Activated CD8-positive, alpha-beta memory T cell treated with anti-CD3 and anti-CD28 coated beads, Interleukin-2, amount 50 U/mL, for 24 hours (primary cell): ENCODE results near the gene SYT8.

Experiments
- DNase-seq: peaks from one replicate; pipeline ENCODE4 v3.0.0-alpha.2; 2020; ENCODE audit errors: extremely low read depth

The SYT8 gene

DNA sequence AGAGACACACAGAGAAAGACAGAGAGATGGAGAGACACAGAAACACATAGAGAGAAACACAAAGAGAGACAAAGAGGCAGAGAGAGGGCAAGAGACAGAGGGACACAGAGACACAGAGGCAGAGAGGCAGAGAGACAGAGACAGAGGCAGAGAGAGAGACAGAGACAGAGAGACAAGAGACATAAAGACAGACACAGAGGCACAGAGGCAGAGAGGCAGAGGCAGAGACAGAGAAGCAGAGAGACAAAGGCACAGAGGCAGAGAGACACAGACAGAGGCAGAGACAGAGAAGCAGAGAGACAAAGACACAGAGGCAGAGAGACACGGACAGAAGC, 10.3 kb downstream of the SYT8 start:
- DNase-seq, result no peak

DNA sequence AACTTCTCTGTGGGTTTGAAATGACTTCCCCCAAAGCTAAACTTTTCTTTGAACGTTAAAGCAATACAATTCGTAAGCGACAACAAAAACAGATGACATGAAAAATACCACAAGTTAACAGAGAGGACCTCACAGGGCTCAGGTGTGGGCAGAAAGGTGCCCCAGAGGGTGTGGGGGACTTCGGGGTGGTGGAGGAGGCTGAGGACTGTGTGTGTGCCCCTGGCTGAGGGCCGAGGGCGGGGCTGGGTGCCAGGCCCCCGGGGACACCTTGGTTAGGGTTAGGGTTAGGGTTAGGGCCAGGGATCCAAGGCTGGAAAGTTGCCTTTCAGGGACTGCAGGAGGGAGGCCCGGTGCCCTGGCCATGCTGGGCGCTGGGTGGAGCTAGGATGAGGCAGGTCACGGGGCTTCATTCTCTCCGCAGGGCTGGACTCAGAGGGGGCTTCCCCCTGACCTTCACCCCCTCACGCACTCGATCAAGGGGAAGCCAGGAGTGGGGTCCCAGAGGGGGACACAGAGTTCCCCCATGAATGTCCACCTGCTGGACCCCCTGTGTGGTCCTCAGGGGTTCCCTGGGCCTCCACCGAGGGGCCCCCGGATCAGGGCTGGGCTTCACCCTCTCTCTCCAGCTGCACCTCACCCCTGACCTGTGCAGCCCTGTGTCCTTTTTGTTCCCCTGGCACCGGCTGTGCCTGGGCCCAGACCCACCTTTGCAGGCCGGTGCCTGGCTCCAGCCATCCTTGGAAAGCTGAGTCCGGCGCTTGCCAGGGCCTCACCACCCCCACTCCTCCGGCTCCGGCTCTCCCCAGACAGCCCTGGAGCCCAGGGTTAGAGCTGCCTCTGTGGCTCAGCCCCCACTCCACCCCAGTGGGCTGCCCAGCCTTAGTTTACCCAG, 11.0 kb downstream of the SYT8 start:
- DNase-seq, result no peak

DNA sequence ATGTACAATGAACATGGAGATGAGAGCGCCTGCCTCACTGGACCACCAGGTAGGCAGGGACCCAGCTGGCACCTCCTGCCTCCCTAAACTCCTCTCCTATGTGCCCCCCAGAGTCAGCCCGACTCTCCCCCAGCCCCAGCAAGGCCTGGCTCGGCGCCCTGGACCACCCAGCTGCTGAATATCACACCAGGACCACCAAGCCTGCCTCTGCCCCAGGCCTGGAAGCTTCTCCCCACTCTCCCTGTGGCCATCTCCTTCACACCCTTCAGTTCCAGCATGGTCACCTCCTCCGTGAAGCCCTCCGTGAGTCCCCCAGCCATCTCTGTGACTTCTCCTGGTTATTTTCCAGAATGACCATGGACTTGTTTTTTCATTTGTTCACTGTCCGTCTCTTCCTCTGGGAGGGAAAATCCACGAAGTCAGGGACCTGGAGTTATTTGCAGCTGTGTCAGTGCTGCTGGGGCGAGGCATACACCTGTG, 11.7 kb downstream of the SYT8 start:
- no peak for DNase-seq

DNA sequence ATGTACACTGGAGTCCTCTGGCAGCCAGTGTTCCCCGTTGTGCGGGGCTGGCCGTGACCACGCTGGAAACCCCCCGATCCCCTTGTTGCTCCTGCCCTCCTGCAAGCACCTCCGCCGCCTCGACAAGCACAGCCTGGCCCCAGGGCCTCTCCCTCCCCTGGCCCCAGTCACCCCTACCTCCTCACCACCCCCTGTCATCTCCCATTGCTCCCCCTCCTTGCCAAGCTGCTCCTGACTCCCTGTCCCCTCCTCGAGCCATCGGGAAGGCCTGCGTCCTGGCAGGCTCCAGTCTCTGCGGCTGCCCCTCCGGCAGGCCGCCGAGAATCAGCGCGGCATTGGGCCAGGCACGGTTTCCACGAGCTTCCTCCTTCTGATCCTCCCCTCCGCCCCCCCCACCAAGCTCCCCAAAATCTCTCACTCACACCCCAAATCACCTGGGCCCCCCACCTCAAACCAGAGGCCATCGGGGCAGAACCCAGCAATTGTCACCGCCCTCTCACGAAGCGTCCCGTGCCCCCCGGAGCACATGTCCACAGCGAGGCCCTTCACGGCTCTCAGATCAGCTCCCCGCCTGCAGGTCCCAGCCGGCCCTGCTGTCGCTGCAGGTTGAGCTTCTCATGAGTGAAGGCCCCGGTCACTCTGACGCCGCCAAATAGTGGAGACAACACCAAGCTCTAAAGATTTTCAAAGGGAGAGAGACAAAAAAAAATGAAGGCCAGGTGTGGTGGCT, 12.4 kb downstream of the SYT8 start:
- DNase-seq, result no peak

DNA sequence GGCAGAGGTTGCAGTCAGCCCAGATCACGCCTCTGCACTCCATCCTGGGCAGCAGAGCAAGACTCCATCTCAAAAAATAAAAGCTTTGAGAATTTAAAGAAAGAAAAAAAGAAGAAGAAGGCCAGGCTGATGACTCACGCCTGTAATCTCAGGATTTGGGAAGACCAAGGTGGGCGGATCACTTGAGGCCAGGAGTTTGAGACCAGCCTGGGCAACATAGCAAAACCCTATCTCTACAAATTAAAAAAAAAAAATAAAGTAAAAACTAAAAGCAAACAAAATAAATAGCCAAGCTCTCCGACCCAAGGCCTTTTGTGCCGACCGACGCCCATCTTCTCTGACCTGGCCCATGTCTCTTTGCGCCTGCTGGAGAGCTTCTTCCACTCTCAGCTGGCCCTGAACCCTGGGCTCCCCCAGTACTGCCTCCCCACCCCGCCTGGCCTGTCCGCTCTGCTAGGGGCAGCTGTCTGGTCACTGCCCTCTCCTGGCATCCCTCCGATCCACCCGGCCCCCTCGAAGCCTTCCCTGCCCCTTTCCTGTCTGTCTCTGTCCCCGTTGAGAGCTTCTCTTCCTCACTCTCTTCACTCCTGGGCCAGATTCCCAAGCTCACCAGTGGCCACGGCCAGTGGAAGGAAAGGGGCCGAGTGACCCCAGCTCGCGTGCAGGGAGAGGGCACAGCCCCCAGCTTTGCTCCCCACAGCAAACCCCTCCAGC, 13.3 kb downstream of the SYT8 start:
- DNase-seq, result no peak

DNA sequence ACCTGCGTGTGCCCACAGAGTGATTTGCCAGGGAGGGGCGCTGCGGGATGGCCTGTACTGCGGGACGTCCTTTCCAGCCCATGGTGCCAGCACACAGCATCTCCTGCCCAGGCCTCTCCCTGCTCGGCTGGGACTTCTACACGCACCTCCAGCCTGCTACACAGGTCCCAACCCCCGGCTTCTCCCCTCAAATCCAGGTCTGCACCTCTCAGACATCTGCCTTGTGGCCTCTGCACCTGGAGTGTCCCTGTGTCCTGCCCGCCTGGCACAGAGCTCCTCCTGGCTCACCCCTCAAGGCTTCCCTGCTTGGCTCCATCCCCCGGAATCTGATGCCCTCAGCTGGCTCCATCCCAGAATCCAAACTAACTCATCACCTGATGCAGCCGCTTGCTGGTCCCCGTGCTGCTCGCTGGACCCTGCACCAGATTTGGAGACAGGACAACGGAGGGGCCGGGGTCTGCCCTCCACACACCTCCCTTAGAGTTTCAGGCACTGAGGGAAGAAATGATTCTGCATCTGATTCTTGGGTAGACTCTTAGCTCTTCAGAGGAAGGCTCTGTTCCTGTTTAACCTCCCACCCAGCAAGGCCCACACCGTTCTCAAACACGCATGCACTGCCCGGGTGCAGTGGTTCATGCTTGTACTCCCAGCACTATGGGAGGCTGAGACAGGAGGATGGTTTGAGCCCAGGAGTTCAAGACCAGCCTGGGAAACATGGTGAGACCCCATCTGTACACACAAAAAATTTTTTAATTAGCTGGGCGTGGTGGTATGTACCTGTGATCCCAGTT, 14.0 kb downstream of the SYT8 start:
- DNase-seq, result no peak

DNA sequence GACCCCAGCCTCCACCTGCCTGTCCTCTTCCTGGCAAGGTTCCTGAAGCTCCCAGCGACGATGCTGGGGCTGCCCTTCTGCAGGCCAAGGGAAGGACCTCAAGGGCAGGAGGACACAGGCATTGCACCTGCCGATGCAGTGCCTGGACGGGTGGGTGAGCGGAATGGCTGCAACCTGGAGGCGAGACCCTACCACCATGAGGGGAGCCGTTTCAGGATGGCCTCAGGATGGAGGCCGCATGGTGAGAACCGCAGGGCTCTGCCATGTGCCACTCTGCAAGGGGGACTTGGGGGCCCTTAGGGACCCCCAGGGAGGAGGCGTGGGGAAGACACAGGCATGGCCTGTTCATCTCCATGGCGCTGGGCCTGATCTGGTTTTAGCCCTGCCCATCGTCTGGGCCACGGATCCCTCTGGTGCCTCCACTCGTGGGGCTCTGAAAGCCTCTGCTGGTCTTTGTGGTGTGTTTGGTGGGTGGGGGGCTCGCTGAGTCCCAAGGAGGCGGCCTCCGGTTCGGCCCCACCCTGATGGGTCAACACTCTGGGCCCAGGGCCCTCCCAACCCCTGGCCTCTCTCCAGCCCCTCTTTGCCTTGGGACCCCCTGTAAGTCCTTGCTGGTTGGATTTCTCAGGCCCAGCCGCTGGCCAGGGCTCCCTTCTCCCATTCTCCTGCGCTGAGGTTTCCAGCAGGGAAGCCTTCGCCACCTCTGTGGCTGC, 16.8 kb downstream of the SYT8 start:
- DNase-seq, result no peak

DNA sequence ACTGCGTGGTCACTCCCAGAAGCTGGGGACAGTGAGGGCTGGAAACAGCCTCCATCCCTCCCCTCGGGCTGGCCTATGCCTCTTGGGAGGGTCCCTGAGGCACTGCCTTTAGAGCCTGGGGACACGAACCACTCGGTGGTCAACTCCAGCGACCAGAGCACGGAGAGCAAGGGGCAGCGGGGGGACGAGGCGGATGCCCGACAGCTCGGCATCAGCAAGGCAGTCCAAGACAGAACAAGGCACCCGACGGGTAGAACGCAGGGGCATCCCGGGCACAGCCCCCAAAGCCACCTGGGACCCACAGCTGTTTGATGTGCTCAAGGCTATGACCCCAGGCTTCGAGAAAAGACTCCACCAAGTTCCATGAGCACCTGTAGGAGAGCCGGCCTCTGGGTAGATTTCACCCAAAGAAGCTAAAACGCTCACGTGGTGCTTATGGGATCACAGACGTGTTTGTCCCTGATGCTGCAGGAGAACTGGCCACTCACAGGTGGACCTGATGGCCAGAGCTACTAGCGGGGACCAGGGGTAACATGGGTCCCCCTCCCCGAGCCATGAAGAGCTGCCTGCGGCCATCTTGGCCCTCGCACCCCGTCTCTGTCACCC, 17.6 kb downstream of the SYT8 start:
- DNase-seq, result no peak

DNA sequence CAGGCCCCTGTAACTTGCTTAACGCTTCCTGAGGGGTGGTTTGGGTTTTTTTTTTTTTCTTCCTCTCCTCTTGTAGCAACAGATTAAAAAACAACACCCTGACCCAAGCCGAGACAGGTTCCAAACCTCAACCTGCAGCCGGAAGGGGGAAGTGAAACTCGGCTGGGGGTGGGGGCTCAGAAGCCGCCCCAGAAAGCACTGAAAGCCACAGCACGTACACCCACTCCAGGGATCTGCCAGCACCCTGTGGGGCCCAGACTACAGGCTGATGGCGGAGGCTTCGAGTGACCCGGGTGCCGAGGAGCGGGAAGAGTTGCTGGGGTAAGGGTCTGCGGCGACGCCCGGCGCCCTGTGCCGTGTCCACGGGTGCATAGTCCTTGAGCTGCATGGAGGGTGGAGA, 18.1 kb downstream of the SYT8 start, which contains the start of gene LSP1:
Gene LSP1 (plus strand): TSS at position 208 of the 400 bp plus-strand sequence. CDS start 61 bp downstream, at position 269.
- peak; percentile 66 for DNase-seq

DNA sequence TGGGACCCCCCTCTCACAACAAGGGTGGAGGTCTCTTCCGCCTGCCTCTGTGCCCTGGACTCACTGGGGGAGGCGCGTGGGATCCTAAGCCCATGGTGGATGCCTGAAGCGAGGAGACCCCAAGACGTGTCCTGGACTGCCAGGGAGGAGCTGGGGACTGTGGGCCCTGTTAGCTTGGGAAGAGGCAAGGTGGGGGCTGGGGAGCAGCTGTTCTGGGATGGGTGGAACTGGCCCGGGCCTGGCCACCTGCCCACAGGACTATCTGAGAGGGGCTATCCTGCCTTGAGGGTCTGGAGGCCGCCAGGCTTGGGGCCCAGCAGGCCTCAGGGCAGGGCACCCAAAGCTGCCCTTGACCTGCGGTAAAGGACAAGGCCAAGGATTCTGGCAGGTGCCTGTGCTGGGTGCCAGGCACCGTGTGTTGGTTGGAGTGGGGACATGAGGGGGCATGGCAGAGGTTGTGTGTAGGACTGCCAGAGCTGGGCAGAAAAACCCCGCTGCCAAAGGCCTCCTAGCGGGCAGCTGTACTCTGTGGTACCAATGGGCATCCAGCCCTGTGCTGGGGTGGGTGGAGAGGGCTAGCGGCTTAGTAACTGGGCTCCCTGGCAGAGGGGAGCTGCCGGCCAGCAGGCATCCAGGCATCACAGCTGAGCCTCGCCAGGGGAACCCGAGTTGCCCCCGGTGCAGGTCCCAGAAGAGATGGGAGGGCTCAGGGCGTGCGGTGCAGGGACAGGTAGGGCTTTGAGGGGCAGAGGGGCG, 18.8 kb downstream of the SYT8 start:
- DNase-seq, result no peak

DNA sequence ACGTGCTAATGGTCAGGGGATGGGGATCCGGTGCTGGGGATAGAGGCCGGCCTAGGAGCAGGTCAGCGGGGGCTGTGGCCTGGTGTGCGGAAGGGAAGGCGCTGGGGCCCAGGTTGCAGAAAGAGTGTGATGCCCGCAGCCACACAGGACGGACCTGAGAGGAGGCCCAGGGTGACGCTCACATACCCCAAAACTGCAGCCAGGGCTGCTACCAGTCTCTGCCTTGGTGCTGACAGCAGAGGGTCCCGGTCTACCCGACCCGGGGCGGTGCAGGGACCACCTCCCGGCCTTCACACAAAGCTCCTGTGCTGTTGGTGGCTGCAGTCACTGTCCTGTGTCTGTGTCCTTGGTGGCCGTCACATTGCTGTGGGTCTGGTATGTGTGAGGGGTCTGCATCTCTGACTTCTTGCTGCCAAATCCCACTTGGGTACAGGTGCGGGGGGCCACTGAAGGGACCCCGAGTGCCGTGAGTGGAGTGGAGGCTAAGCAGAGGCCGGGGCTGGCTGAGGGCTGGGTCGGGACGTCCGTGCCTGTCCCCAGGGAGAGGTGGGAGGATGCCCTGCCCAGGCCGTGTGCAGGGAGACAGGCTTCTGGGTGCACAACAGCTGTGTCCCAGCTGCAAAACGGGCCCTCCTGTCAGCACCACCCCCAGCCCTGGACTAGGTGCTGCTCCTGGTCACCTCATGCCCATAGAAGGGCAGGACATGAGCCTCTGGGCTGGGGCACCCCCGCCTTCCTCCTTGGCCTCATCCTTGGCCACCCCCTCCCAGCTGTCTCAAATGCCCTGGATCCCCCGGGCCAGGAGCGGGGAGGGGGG, 19.6 kb downstream of the SYT8 start:
- DNase-seq, result no peak

DNA sequence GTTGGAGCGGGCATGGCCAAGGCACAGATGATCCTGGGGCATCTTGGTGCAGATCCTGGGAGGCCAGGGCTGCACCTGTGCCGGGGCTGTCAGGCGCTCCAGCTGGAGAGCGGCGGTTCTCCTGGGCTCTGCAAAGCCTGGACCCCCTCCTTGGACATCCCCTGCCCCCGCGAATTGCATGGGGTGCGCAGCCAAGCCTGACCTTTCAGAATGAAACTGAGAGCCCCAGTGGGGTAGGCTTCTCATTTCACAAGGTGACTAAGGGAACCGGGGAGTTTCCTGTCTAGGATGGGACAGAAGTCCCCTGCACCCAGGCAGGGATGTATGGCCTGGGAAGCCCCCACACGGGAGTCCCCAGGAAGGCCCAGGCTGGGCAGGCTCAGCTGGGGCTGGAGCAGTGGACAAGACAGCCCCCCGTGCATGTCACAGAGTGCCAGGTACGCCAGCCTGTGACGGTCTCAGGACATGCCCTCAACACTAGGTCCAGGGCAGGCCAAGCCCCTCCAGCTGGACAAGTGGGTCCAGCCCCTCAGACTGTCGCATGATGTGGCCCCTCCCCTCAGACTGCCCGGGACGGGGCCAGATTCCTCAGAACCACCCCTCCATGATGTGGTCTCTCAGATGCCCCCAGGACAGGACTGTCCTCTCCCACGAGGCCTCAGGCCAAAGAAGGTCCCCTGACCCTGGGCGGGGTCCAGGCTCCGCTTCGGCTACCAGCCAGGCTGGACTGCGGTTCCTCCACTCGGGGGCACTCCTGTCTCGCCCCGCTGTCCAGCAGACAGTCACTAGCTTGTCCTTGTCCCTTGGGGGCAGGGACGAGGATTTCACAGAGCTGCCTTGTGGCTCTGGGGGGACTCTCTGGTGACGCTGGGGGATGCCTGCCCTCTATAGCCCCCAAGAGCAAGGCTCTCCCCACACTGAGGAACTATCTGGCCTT, 20.4 kb downstream of the SYT8 start:
- no peak for DNase-seq

DNA sequence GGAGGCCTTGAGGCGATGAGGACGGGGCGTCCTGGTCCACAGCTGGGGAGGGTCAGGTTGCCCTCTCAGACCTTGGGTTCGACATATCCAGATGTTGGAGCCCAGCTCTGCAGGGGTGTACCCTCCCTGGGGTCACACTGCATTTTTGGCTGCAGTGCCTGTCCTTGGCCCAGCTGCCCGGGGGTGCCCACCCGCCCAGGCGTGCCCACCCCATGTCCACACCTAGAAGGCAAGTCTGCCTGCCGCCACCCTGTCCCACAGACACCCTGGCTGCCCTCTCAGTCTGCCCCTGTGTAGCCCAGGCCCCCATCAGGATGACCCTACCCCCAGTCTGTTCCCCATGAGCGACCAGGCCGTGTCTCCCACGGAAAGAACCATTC, 21.1 kb downstream of the SYT8 start:
- DNase-seq, result no peak

DNA sequence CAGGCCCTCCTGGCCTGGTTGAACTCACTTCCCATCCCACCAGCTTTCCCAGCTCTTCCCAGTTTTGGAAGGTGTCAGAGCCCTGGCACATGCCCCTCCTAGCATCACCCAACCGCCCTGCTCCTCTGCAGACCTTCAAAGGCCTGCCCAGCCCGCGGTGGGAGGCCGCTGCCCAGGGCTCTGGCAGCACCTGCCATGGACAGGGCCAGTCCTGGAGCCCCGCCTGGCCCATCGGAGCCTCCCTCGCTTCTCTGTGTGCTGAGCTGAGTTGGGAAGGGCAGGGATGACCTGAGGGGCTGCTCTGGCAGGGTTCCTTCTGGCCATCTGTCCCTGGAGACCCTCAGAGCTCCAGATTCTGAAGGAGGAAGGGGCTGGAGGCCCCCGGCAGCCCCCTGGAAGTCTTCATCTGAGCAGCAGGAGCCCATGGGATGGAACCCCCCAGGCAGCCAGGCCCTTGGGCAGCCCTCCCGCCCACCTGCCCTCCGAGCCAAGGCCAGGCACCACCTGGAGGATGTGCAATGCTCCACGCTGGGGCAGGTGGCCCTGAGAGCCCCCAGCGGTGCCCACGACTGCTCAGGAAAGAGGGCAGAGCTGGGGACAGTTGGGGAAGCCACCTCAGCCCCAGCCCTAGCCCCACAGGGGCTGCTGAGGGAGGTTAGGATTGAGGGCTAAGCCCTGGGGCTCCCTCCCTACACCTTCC, 21.7 kb downstream of the SYT8 start:
- no peak for DNase-seq

DNA sequence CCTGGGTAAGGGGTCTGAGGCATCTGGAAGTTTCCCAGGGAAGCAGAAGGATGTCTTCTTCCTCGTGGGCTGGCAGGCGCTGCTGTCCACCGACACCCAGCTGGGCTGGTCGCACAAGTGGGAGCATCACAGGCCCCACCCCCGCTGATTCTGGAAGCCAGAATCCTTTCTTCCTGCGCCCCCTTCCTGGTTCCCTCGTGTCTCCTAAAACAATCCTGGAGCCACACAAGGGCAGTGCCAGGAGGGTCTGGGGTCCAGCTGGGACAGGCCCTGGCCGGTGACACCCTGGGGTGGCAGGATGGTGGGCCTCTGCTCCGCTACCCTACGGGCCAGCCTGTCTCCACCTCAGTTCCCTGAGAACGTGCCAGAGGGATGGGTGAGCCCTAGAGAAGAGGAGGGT, 22.3 kb downstream of the SYT8 start:
- DNase-seq, result no peak

DNA sequence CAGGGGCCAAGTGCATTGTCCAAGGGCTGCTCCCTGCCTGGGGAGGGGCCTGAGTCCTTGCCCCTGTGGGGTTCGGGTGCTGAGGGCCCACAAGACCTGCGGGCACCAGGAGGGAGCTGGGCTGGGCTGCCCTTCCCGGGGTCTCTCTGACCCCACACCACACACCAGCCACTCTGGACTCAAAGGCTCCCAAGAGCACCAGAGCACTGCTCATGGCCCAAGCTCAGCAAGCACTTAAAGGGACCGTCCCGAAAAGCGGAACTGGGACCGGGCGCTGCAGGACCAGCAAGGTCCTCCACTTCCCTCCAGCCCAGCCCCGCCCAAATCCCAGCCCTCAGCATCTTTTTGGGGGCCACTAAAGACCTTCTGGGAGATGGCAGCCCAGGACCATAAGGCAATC, 23.4 kb downstream of the SYT8 start:
- DNase-seq, result no peak

DNA sequence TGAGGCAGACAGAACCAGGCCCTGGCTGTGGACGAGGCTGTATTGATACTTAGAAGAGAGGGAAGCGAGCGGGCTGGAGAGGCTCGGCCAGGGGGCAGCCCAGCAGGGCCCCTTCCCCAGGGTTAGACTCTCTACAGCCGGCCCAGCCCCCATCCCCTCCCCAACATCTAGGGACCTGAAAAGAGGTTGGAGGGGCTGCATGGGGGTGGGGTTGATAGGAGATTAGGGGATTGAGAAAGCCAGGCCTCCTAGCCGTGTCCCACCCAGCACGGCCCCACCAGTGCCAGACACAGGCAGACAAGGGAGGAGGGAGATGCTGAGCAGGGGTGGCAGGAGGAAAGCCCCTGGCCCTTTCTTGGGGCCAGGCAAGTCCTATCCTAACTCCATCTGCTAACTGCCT, 23.8 kb downstream of the SYT8 start:
- DNase-seq, result no peak
